Erythroblast (primary cell): ENCODE results near the gene UXT.

Experiments
- GATA1 ChIP-seq: IDR thresholded peaks from 2 replicates; pipeline ENCODE4 v1.6.1; 2011; ENCODE audit warnings: low read depth, mild to moderate bottlenecking, control low read depth, low read length, moderate library complexity
- POLR2A ChIP-seq: IDR thresholded peaks from 2 replicates; pipeline ENCODE4 v1.6.1; 2011; ENCODE audit warnings: mild to moderate bottlenecking, low read length

- TF ChIP-seq POLR2A (no peak), GATA1 (no peak)
Measured at GRCh38 chrX:47611489-47611888, 47.5 kb downstream of the UXT start.
